Renal cortical epithelial cell (primary cell): ENCODE results near the gene BBS5. TPM values are rescaled to one million over a fixed set of nuclear protein-coding genes. Genes with fewer than 3 reads are reported as not detected.
A peak's percentile ranks its signal among the peaks of the same experiment; 100 is the strongest.
"Not testable (repeated sequence)": the region's sequence is repeated elsewhere in the genome, so short reads cannot be mapped to it uniquely, and the experiment has no call there.

ENCODE experiments used
- DNase-seq: peaks from one replicate; pipeline ENCODE4 v3.0.0-alpha.2; 2011; ENCODE audit warnings: low read depth
- total RNA-seq: library from RNA; depleted of rRNA; stranded (reverse); fragments of >200 nt; gene quantifications from 2 replicates; pipeline ENCODE4 v1.2.3, GENCODE V29; 2014

BBS5 gene
- total RNA-seq, 1 donor from 2014 or later = 7.8 TPM

GRCh38 chr2:169486487-169486886 is 7.2 kb downstream of the BBS5 start:
- no peak for DNase-seq

DNA sequence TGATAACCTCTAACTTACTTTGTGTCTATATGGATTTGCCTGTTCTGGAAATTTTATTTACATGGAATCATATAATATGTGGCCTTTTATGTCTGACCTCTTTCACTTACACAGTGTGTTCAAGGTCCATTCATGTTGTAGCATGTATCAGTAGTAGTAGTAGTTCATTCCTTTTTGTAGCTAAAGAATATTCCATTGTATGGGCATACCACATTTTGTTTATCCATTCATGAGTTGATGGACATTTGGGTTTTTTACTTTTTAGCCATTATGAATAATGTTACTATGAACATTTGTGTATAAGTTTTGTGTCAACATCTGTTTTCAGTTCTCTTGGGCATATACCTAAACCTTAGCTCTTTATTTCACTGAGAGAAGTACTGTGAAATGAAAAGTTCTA is 11.5 kb downstream of the BBS5 start:
- no peak for DNase-seq

- no peak for DNase-seq
Observed at GRCh38 chr2:169491378-169491777, 12.1 kb downstream of the BBS5 start.

DNA sequence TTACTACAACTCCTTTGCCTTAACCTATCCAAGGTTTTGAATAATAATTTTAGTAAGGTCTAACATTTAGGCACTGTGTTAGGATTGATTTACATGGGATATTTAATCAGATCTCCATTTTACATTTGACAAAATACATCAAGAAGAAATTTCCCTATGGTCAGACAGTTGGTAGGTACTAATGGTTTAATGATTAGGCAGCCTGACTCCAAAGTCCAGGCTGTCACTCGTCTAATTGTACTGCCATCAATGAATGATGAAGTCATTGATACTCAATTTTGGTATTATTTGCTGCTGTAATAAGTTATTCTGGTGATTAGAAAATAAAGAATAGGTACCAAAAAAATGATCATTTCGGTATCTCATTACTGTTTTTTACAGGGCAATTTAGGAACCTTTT is 14.1 kb downstream of the BBS5 start:
- DNase-seq = no peak

DNA sequence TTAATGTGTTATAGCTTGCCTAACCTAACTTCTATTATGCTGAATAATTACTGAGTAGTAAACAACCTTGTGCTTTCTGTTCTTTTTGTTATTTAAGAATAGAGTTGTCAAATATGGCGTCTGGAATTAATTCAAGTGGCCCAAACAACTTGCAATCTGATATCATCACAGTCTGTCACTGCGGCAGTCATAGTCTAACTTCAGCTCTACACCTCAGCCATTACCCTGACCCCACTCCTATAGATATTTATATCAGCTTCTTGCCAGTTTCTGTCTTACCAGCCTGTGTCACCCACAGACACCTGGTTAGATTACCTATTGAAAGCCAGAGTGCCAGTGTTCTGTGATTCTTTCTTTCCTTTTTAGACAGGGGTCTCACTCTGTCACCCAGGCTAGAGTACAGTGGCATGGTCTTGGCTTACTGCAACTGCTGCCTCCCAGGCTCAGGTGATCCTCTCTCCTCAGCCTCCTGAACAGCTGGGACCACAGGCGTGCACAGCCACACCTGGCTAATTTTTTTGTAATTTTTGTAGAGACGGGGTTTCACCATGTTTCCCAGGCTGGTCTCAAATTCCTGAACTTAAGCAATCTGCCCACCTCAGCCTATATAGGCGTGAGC is 16.1 kb downstream of the BBS5 start:
- DNase-seq = no peak

DNA sequence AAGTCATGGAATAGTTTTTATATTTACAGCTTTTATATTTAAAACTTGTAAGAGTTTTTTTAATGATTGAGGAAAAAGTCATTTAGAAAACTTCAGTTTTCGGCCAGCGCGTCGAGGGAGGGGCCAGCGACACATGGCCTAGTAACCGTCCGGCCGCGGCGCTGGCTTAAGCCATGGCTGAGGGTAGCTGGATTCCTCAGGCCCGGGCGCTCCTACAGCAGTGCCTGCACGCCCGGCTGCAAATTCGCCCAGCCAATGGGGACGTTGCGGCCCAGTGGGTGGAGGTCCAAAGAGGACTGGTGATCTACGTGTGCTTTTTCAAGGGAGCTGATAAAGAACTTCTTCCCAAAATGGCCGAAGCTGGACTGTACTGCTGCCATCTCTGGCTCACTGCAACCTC is 25.4 kb downstream of the BBS5 start:
- DNase-seq = no peak

DNA sequence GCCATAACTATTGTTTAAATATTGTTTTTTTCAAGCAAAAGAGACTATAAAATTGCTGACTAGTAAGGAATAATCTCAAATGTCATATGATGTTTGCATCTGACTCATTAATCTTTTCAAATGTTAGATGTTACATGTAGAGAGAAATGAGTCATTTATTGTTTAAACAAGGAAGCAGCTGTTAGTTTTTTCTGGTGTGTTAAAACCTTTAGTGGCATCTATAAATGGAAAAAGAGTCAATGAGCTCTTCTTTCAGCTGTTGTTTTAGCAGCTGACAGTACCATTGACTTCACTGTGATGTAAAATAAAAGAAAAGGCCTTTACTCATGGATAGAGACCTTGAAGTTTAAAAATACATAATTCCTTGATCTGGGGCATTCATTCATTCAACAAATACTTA is 28.4 kb downstream of the BBS5 start:
- peak; percentile 81 for DNase-seq

GRCh38 chr2:169509298-169509885 is 30.1 kb downstream of the BBS5 start, which contains the start of gene KLHL41:
Gene KLHL41 (plus strand): TSS chr2:169509702. CDS start chr2:169509779, 77 bp downstream.
- DNase-seq = no peak

- no peak for DNase-seq
Observed at GRCh38 chr2:169509955-169510354, 30.7 kb downstream of the BBS5 start.

DNA sequence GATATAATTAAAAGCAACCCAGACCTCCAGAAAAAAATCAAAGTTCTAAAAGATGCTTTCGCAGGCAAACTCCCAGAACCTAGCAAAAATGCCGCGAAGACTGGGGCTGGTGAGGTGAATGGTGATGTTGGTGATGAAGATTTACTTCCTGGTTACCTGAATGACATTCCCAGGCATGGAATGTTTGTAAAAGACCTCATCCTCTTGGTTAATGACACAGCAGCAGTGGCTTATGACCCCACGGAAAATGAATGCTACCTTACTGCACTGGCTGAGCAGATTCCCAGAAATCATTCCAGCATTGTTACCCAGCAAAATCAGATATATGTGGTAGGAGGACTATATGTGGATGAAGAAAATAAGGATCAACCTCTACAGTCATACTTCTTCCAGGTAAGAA is 31.2 kb downstream of the BBS5 start:
- DNase-seq = no peak

GRCh38 chr2:169511818-169512217 is 32.5 kb downstream of the BBS5 start:
- no peak for DNase-seq

GRCh38 chr2:169512525-169512924 is 33.2 kb downstream of the BBS5 start:
- DNase-seq = peak; percentile 39

DNA sequence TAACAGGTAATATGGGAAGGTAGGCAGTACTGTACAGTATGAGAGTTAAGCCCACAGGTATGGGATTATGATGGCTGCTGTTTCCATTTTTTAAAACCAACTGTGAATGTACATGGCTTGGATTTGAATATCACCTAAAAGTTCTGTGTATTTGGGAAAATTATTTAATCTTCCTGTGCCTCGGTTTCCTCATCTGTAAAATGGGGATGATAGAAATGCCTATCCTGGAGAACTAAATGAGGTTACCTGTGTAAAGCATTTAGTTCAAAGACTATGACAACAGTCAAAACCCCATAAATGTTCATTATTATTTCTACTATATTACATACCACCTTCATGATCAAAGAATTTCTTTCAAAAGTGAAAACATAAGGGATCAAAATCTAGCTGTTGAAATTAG is 33.8 kb downstream of the BBS5 start:
- DNase-seq = no peak

- no peak for DNase-seq
Observed at GRCh38 chr2:169513926-169514325, 34.6 kb downstream of the BBS5 start.

DNA sequence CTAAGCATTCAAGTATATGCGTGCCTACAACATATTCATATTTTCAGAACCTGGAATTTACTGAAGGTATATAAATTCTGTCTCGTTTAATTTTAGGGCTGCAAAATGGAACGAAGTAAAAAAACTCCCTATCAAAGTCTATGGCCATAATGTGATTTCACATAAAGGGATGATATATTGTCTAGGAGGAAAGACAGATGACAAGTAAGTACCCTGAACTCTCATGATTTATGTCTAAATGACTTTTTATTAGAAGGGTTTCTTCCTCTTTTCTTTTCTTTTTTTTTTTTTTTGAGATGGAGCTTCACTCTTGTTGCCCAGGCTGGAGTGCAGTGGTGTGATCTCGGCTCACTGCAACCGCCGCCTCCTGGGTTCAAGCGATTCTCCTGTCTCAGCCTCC is 35.5 kb downstream of the BBS5 start:
- DNase-seq = not testable (repeated sequence)

DNA sequence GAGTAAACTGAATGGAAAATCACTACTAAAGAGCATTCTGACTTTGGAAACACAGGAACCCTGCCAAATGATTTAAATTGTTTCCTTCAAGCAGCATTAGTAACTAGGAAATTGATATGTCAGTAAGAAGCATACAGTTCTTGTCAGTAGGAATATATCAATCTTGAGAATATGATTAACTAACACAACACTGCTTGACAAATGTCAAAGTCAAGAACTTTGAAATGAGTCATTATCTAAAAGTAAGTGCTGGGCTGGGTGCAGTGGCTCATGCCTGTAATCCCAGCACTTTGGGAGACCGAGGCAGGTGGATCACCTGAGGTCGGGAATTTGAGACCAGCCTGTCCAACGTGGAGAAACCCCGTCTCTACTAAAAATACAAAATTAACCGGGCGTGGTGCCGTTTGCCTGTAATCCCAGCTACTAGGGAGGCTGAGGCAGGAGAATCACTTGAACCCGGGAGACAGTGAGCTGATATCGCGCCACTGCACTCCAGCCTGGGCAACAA is 37.2 kb downstream of the BBS5 start:
- DNase-seq = not testable (repeated sequence)

DNA sequence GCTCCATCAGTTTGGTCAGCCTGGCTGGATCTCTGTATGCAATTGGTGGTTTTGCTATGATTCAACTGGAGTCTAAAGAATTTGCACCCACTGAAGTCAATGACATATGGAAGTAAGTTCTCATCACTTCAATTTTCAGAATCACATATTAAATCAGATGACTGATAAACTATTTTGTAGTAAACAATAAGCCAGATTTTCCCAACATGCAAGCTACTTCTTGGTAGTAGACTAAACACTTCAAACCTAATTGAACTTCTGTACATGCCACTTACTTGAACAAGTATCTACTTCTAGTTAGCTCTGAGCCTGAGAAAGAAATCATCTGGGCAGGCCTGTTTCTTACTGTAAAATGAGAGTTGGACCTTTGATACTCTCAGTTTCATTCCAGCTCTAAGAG is 41.6 kb downstream of the BBS5 start:
- DNase-seq = no peak

- DNase-seq = no peak
Observed at GRCh38 chr2:169523681-169524080, 44.4 kb downstream of the BBS5 start.

DNA sequence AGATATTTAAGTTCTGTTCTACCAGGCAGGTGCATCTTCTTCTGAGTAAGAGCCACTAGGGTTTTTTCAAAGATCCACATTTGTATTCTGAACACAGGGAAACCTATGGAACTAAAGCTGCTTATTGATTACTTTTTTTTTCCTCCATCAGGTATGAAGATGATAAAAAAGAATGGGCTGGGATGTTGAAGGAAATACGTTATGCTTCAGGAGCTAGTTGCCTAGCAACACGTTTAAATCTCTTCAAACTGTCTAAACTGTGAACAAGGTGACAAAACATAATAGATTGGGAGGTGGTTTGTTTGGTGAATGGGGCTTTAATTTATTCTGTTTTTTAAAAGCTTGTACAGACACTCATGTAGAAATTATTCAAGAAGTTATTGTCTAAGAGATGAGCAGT is 46.1 kb downstream of the BBS5 start:
- no peak for DNase-seq

DNA sequence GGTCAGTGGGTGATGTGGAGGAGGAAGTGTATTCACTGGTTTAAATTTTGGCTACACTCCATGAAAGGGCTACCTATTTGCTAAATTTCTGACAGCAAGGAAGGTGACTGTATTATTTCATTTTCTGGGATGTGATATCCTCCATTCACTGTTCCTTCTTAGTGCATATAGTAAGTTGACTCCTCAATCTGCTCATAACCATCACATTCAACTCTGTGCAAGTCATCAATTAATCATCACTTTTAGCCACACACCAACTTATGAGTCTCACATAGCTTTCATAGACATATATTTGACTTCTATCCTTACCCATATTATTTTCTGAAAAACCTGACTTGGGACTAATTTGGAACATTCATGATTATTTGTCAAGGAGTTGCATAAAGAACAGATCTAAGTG is 47.2 kb downstream of the BBS5 start:
- no peak for DNase-seq

- peak; percentile 39 for DNase-seq
Observed at GRCh38 chr2:169528271-169528701, 49.0 kb downstream of the BBS5 start.

DNA sequence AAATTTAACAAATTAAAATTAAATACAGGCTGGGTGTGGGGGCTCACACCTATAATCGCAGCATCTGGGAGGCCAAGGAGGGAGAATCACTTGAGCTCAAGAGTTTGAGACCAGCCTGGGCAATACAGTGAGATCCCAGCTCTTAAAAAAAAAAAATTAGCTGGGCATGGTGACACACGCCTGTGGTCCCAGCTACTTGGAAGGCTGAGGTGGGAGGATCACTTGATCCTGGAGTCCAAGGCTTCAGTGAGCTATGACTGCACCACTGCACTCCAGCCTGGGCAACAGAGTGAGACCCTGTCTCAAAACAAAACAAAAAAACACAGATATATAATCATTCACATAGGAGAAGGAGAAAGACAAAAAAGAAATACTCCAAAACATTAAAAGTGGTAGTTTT is 60.2 kb downstream of the BBS5 start:
- DNase-seq = not testable (repeated sequence)

GRCh38 chr2:169540146-169540545 is 60.9 kb downstream of the BBS5 start:
- no peak for DNase-seq

- no peak for DNase-seq
Observed at GRCh38 chr2:169542433-169542832, 63.1 kb downstream of the BBS5 start.
